SK-N-SH (cell line): ENCODE data around the gene CRB2.

Experiments used
- EZH2phosphoT487 ChIP-seq: fragments of 200-600 bp; sonication (generic); IDR thresholded peaks from 2 replicates; pipeline ENCODE4 v1.6.1; 2017; ENCODE audit warnings: low read depth, mixed run types, mild to moderate bottlenecking, antibody characterized with exemption, moderate library complexity, borderline replicate concordance
- FOXJ3 ChIP-seq: sonication (generic); formaldehyde crosslinking; IDR thresholded peaks from 2 replicates; pipeline ENCODE4 v1.5.1; 2020; ENCODE audit warnings: mild to moderate bottlenecking, missing genetic modification reagents
- JUND ChIP-seq: IDR thresholded peaks from 2 replicates; pipeline ENCODE4 v1.4.0; 2012
- RFX5 ChIP-seq: IDR thresholded peaks from 2 replicates; pipeline ENCODE4 v1.6.1; 2012; ENCODE audit warnings: mild to moderate bottlenecking, improper control_type of control experiment, low read length
- TF ChIP-seq, protein P1 (sequence below): fragments of 200-600 bp; sonication (generic); IDR thresholded peaks from 2 replicates; pipeline ENCODE4 v1.6.1; 2017; ENCODE audit warnings: antibody characterized with exemption, mild to moderate bottlenecking, moderate library complexity
- TF ChIP-seq, protein P2 (sequence below): fragments of 150-350 bp; IDR thresholded peaks from 2 replicates; pipeline ENCODE4 v1.6.1; 2016; ENCODE audit warnings: mild to moderate bottlenecking, low read depth, low read length
- TF ChIP-seq, protein P3 (sequence below): IDR thresholded peaks from 2 replicates; pipeline ENCODE4 v1.6.1; 2012; ENCODE audit warnings: mild to moderate bottlenecking, low read depth, low read length, moderate library complexity

DNA sequence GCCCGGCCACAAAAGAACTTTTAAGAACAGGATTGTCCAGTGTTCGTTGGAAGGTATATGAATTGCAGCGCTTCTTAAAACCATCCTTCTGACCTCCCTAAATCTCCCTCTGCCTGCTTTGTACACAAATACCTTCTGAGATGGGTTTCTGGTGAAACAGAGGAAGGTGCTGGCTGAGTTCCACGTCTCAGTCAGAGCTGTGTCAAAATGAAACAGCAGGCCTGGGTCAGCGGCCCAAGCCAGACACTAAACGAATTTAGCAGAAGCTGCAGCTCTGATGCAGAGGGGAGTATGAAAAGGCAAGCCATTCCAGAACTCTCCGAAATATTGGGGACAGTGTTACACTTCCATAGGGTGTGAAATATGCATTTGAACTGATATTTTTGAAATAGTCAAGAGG, 37.8 kb upstream of the CRB2 start:
- TF ChIP-seq JUND: no peak
- TF ChIP-seq EZH2phosphoT487: no peak
- TF ChIP-seq, protein P1, sequence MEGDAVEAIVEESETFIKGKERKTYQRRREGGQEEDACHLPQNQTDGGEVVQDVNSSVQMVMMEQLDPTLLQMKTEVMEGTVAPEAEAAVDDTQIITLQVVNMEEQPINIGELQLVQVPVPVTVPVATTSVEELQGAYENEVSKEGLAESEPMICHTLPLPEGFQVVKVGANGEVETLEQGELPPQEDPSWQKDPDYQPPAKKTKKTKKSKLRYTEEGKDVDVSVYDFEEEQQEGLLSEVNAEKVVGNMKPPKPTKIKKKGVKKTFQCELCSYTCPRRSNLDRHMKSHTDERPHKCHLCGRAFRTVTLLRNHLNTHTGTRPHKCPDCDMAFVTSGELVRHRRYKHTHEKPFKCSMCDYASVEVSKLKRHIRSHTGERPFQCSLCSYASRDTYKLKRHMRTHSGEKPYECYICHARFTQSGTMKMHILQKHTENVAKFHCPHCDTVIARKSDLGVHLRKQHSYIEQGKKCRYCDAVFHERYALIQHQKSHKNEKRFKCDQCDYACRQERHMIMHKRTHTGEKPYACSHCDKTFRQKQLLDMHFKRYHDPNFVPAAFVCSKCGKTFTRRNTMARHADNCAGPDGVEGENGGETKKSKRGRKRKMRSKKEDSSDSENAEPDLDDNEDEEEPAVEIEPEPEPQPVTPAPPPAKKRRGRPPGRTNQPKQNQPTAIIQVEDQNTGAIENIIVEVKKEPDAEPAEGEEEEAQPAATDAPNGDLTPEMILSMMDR: no peak
- TF ChIP-seq, protein P2, sequence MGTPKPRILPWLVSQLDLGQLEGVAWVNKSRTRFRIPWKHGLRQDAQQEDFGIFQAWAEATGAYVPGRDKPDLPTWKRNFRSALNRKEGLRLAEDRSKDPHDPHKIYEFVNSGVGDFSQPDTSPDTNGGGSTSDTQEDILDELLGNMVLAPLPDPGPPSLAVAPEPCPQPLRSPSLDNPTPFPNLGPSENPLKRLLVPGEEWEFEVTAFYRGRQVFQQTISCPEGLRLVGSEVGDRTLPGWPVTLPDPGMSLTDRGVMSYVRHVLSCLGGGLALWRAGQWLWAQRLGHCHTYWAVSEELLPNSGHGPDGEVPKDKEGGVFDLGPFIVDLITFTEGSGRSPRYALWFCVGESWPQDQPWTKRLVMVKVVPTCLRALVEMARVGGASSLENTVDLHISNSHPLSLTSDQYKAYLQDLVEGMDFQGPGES: no peak
- TF ChIP-seq, protein P3, sequence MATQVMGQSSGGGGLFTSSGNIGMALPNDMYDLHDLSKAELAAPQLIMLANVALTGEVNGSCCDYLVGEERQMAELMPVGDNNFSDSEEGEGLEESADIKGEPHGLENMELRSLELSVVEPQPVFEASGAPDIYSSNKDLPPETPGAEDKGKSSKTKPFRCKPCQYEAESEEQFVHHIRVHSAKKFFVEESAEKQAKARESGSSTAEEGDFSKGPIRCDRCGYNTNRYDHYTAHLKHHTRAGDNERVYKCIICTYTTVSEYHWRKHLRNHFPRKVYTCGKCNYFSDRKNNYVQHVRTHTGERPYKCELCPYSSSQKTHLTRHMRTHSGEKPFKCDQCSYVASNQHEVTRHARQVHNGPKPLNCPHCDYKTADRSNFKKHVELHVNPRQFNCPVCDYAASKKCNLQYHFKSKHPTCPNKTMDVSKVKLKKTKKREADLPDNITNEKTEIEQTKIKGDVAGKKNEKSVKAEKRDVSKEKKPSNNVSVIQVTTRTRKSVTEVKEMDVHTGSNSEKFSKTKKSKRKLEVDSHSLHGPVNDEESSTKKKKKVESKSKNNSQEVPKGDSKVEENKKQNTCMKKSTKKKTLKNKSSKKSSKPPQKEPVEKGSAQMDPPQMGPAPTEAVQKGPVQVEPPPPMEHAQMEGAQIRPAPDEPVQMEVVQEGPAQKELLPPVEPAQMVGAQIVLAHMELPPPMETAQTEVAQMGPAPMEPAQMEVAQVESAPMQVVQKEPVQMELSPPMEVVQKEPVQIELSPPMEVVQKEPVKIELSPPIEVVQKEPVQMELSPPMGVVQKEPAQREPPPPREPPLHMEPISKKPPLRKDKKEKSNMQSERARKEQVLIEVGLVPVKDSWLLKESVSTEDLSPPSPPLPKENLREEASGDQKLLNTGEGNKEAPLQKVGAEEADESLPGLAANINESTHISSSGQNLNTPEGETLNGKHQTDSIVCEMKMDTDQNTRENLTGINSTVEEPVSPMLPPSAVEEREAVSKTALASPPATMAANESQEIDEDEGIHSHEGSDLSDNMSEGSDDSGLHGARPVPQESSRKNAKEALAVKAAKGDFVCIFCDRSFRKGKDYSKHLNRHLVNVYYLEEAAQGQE: no peak
- TF ChIP-seq RFX5: no peak
- TF ChIP-seq FOXJ3 (CRISPR knock-in tag): no peak
